HUDEP-2 (cell line): ENCODE measurements around the gene REEP1.

Source experiments
- DNase-seq, 76 experiments: peaks; one replicate each; lab custom pipeline; 2025; ENCODE audit not compliant: unreplicated experiment in 76 of 76; lab: John Stamatoyannopoulos, UW

The REEP1 gene

DNA sequence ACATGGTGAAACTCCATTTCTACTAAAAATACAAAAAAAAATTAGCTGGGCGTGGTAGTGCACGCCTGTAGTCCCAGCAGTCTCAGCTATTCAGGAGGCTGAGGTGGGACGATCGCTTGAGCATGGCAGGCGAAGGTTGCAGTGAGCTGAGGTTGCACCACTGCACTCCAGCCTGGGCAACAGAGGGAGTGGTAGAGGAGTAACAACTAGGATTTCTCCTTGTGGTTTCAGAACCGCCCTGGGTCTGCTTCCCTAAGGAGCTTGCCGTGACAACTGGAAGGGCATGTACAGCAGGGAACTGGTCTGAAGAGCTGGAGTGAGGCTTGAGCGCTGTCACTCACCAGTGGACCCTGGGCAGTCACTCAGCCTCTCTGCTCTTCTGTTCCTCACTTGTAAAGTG, 29.1 kb downstream of the REEP1 start:
- no peak for DNase-seq

DNA sequence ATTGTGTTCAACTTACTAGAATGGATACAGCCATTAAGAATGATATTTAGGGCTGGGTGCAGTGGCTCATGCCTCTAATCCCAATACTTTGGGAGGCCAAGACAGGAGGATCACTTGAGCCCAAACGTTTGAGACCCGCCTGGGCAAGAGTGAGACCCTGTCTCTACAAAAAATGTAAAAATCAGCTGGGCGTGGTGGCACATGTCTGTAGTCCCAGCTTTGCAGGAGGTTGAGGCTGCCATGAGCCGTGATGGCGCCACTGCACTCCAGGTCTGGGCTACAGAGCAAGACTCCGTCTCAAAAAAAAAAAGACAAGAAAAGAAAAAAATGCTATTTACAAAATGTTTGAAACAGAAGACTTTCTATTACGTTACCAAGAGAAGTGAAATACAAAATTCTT, 30.0 kb downstream of the REEP1 start:
- no peak for DNase-seq

DNA sequence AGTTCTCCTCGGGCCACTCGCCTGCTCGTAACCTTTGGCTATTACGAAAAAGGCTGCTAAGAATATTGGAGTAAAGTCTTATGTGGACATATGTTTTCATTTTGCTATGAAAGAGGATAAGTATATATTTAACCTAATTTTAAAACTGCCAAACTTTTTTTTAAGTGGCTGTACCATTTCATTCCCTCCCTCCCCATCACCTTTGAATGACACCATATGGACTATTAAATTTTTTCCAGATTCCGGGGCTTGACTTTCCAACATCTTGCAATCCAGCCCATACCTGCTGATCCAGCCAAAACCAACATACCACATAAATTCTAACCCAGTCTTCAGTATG, 31.5 kb downstream of the REEP1 start:
- DNase-seq = no peak

DNA sequence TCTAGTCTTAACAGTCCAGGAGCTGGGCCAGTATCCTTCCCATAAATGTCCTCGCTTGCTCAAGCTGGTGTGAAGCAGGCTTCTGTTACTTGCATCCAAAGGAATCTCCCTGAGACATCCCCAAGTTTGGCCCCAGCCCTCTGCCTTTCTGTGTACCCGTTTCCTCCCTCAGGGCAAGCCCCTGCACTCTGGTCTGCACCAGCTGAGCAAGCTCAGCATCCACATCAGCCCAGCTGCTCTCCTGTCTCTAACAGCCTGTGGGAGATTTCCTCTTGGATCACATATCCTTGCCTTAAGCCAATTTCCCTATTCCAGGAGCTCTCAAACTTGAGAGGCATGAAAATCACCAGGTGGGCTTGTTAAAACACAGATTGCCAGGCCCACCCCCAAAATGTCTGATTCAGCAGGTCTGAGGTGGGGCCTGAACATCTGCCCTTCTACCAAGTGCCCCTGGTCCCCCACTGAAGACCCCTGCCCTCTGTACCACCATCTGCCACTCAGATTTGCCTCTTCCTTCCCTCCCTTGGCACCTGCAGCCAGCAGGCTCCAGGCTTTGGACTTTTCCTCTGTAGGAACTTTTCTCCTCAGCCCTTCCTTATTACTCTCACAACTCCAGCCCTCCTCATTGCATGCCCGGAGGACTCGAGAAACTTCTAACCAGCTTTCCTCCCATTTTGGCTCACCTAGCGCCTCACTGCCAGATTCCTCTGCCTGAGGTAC, 32.1 kb downstream of the REEP1 start:
- DNase-seq = no peak

DNA sequence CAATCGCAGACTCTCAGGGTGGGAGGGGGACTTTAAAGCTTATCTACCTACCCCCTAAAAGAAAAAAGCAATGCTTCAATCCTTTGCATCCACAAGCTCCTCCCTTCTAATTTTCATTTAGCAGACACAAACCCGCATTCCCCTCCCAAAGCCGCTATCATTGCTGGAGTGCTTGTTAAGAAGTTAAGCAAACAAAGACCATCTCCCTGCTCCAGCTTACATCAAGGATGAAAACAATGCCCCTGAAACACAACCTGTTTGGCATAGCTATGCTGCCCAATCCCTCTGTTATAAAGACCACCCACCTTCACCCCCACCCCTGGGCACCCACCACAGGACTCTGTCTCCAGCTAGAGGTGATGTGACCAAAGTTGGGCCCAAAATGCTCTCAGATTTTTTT, 33.0 kb downstream of the REEP1 start:
- no peak for DNase-seq

DNA sequence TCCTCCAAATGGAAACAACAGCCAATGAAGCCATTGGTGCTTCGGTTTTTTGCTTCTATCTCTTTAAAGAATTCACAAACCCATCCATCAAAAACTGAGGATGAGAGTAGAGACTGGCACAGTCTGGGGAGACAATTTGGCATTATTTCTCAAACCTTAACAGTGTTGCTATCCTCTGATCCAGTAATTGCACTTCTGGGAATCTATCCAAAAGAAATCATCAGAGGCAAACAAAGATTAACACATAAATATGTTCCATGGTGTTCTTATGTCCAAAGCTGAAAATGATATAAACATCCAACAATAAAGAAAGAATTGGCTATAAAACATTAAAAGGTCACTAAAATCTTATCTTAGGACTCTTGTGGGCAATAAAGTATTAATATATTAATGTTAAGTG, 35.1 kb downstream of the REEP1 start:
- DNase-seq = no peak

DNA sequence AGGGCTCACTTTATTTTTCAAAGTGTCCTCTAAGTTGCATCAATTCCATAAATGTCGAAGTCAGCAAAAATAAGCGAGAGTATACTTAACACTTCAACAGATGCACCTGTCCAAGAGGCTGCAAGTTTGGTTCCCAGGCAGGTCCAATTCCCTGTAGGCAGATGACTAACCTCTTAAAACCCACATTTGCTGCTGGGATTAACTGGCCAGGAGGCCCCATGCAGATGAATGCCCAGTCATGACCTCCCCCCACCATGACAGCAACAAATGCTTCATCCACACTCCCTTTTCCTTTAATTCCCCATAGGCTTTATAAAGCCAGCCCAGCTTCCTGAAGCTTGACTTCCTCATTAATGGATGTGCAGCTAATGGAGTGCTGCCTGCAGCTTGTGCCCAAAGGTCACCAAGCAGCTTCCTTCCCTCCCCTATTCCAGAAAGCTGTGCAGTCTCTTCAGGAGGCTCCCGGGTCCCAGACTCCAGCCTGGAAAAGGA, 35.7 kb downstream of the REEP1 start:
- DNase-seq = no peak

DNA sequence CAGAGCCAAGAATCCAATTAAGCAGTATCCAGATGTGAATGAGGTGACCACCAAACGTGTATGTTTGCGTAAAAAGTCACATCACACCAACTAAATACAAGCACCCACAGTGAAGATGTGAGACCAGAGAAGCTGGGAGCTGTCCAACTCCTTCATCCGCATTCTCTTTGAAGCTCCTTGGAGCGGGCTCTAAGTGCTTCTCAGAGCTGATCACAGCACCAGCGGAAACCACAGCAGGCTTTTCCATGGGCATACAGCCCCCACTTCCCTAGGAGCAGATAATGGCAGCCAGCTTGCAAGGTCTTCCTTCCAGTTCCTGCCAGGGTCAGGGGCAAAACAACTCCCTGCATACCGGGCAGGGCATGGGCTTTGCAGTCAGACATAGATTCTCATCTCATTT, 36.4 kb downstream of the REEP1 start:
- no peak for DNase-seq

DNA sequence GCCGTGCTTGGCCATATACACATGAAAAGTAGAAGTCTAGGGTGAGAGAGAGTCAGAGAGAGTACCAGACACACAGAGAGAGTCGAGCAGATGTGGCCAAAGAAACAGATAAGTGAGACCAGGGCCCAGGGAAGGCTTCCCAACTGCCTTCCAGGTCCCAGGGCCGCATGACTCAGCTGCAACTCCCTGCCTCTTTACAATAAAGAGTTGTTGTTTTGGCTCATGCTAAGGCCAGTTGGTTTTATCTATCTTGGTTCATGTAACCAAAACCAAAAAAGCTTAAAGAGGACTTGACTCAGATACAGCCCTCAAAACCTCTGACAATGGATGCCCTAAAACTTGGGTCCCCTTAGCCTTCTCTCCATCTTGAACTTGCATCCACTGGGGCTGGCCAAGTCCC, 36.9 kb downstream of the REEP1 start:
- DNase-seq = no peak

DNA sequence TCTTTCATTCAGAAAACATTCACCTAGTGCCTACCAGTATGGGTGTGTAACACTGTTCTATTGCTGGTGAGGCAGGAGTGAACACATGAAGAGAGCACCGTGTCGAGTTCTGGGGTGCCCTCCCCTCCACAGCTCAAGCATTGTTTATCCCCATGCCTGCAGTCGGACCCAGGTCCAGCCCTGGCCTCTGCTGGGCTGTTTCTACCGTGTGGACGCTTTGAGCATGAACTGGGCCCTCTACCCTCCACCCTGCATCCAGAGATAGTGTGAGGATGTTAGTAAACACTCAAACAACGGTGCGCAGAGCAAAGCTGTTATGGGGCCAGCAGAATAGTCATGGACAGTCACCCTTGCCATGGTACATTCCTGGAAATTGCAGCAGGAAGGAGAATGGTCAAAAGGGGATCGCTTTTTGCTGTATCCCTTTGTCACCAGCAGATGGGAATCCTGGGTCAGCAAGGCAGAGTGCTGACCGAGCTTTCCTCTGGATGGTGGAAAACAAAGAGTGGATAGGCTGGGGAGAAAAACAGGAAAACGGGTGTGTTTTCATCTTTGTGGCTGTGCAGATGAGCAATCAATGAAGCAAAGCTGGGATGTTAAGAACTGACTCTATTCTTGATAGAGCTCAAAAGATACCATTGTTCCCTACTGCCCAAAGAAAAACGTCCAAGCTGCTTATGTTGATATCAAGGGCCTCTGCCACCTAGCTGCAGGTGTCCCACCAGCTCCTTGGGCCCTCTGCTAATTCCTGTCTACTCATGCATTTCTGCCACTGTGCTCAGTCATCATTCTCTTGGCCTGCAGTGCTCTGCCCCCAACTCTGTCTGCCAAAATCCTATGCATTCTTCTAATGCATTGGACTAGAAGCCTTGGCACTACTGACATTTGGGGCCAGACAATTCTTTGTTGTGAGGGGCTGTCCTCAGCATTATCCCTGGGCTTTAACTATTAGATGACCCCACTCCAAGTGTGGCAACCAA, 38.7 kb downstream of the REEP1 start:
- DNase-seq = no peak

DNA sequence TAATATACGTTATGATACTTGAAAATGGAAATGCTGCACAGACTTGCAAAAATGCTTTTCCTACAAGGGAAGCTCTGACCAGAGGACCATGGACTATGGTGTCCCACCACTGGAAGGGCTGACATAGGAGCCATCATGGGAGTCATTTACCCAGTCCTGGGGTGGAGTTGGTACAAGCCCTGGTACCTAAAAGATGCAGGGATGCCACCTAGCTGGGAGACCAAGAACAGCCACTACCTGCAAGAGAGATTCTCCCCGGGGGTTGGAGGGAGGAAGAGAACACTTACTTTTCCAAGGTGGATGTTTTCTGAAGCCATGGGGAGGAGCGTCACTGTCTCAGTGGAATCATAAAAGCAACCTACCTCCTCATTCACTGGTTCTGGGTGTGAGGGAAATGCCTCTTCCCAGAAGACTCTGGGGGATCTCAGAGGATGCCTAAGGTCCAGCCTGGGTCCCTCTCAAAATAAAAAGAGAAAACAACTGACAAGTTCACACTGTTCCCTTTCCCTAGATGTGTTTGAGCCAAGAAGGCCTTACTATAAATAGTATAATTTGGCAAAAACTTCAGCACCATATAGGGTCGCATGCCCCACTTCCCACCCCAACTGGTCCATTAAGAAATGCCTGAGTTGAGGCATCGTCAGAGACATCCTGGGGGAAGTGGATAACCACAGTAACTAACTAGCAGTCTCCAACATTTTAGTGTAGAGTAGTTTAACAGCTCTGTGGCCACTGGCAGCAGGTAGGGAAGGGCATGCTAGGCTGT, 39.9 kb downstream of the REEP1 start:
- peak in 1 of 76 experiments; percentile 11 for DNase-seq

DNA sequence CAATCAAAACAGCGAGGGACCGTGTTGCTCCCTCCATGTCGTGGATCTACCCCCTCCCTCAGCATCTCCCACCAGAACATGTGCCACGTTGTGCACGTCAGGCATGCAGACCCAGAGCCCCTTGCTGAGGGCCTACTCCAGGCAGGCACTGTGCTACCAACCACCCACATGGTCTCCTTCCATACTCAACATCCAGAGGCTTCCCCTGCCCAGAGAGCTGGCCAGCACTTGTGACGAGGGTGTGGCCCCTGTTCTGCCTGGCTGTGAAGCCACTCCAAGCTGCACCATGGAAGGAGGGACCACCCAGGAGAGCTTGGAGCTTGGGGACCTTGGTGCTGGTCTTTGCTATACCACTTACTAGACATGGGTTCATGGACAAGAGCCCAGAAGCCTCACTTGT, 40.5 kb downstream of the REEP1 start:
- DNase-seq = no peak

DNA sequence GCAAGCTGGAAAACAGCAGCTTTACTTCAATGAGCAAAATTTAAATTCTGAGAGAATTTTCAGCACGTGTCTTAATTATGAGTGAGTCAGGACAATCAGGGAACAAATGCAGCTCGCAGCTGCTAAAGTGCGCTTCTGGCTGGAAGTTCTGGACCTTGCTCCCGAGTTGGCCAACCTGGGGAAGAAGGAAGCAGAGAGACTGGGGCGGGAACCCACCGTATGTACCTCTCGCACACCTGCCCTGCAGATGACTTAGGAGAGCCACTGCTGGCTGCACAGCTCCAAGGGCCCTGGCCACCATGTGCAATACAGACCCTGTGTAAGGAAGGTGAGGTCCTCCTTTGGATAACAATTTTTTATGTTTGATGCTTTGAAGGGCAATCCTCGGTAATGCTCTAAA, 42.4 kb downstream of the REEP1 start:
- DNase-seq = no peak

DNA sequence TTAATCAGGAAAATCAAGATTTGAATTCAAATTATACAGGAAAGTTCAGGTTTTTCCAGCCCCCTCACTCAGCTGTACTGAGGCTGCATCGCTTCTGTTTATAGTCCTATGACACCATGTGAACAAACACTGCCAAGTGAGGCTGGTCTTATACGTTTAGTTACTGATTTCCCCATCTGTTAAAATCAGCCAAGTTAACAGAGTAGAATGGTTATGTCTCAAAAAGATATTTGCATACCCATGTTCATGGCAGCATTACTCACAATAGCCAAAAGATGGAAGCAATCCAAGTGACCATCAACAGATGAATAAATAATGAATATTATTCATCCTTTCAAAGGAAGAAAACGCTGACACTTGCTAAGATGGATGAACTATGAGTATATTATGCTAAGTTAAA, 43.8 kb downstream of the REEP1 start:
- DNase-seq = no peak

DNA sequence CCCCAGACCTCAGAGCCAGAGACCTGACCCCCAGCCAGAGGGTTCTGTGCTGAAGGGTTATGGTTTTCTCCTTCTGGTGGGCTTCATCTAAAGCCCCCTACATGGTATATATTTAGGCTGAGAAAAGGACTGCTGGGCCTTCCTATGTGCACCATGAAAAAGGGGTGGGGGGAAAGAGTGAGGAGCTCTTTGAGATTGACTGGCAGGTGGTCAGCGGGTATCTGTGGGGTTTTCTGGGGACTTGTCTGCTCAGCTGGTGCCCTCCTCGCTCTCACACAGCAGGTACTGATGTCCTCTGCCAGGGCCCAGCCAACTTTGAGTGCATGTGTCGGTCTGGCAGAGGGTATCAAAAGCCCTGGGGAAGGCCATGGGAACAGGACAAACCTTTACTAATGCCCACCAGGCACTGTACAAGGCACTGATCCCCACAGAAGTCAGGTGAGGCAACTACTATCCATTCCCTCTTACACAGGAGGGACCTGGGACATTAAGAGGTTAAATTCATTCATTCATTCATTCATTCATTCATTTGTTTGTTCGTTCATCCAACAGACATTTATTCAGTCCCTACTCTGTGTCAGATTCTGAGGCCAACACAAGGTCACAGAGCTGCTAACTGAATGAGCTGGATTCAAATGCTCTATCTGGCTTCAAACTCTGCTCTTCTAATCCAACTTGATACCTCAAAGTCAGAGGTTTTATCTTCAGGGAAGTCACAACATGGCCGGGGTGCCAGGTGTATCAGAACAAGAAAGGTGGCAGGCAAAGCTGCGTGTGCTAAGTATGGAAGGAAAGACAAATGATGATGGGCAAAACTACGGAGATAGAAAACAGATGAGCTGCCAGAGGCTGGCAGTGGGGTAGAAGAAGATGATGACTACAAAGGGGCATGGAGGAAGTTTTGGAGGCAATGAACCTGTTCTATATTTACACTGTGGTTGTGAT, 44.6 kb downstream of the REEP1 start:
- no peak for DNase-seq

DNA sequence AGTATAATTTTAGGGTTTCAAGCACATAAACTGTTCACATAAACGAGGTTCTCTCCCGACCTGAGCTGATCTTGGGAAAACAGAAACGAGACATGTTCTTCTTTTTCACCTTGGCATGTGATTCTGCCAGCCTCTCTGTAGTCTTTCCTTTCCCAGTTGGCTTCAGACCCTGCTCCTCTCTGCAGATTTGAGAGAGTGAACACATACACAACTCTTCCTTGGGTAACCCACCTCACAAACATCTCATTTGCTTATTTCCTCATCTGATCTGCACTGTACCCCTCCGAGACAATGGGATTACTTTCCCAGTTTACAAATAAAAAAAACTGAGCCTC, 46.1 kb downstream of the REEP1 start:
- DNase-seq = no peak

DNA sequence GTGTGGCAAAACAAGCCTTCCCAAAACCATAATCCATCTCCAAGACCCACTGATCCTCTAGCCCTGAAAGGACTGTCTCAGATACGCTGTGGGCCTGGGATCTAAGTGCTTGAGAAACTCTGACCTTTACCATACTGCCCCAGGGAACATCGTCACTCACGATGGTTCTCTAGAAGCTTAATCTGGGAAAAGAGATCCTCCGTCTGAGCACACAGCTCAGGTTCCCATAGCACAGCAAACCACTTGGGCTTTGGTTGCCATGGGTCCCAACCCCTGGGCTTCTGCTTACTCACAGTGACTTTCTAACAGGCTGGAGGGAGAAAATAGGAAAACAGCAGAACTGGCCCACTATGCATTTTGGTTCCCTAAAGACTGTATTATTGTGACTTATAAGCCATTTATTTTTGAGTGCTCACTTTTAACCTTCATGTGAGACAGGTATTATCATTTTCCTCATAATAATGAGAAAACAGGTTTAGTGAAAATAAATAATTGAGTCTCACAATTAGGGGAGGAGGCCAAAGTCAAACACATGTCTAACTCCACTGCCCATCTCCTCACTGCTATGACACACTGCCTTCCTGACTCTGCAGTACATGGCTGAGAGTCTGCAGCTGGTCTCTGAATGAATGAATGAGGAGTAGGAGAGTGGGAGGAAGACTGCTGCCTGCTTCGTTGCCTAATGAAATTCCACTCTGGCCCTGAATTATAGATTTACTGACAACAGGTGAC, 46.7 kb downstream of the REEP1 start:
- DNase-seq = no peak

DNA sequence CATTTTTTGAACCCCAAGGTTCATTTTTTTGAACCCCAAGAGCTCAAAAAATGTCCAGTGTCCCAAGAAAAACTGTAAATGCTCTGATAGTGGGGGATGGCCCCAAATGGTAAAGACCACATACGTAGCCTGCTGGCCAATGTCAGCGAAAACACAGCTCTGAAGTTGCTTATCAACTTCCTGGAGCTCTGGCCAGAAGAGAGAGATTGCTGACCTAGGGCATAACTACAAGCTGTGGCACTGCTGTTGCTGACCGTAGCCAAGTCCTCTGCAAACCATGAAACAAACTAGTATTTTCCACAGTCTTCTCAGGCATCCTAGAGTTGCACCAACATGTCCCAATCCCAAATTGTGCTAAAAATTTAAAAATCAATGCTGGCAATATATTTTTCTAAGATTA, 50.9 kb downstream of the REEP1 start:
- DNase-seq = no peak

DNA sequence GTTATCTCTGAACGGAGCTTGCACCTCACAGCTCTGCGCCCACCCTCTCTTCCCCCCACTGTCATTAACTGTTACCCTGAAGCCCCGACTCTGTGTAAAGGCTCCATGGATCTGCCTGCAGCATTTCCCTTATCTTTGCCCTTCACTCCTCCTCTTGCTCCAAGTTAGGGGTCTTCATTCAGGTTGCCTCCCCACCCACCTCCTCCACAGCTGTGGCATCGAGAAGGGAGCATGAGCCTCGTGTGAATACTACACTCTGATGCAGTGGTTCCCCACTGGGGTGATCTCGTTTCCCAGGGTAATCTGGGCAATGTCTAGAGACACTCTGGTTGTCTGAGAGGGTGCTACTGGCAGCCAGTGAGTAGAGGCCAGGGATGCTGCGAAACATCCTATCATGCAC, 51.4 kb downstream of the REEP1 start:
- DNase-seq = no peak

DNA sequence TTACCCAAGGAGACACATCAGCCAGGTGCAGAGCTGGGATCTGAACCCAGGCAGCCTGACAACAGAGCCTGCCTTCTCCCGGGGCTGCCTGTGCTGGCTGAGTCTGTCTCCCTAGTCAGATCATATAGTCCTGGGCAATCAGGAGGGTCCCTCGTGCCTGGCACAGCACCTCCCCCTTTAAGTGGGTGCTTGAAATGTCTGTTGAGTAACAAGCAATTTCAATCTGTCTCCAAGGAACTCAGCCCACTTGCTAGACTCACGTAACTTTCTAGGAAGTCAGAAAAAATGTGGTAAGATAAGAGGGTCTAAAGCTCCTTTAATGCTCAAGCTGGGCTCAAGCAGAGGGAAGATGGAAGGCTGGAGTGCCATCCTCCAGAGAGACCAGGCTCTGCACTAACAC, 51.9 kb downstream of the REEP1 start:
- DNase-seq = no peak
